KMS-11 (cell line): ENCODE results near the gene TPPP3.

Experiments used
- H2AFZ ChIP-seq: fragments of 200-600 bp; sonication (generic); 2 replicates; pipeline ENCODE4 v1.6.1; 2016; ENCODE audit warnings: antibody characterized with exemption, mixed run types, low read depth
- H3K27ac ChIP-seq: fragments of 200-600 bp; sonication (generic); 2 replicates; pipeline ENCODE4 v1.6.1; 2016; ENCODE audit warnings: mild to moderate bottlenecking, mixed run types
- H3K27me3 ChIP-seq: fragments of 200-600 bp; sonication (generic); 2 replicates; pipeline ENCODE4 v1.6.1; 2017; ENCODE audit warnings: mild to moderate bottlenecking, low read depth, mixed run types, moderate library complexity; ENCODE audit not compliant: insufficient read depth
- H3K36me3 ChIP-seq: fragments of 200-600 bp; sonication (generic); 2 replicates; pipeline ENCODE4 v1.6.1; 2017; ENCODE audit warnings: mild to moderate bottlenecking, mixed run types; ENCODE audit not compliant: insufficient read depth
- H3K4me1 ChIP-seq: fragments of 200-600 bp; sonication (generic); 2 replicates; pipeline ENCODE4 v1.6.1; 2016; ENCODE audit warnings: mild to moderate bottlenecking, low read depth, mixed run types; ENCODE audit not compliant: poor library complexity, severe bottlenecking
- H3K4me2 ChIP-seq: fragments of 200-600 bp; sonication (generic); 2 replicates; pipeline ENCODE4 v1.7.0; 2016; ENCODE audit warnings: mild to moderate bottlenecking, mixed run types
- H3K4me3 ChIP-seq: fragments of 200-600 bp; sonication (generic); IDR thresholded peaks from 2 replicates; pipeline ENCODE4 v1.6.1; 2017; ENCODE audit warnings: low read depth, low read length, mixed read lengths; ENCODE audit not compliant: insufficient read depth
- H3K79me2 ChIP-seq: fragments of 200-600 bp; sonication (generic); 2 replicates; pipeline ENCODE4 v1.6.1; 2016; ENCODE audit warnings: low read depth, mixed run types; ENCODE audit not compliant: insufficient read depth
- H3K9ac ChIP-seq: fragments of 200-600 bp; sonication (generic); 2 replicates; pipeline ENCODE4 v1.6.1; 2016; ENCODE audit warnings: mild to moderate bottlenecking, mixed run types
- H4K20me1 ChIP-seq: fragments of 200-600 bp; sonication (generic); 2 replicates; pipeline ENCODE4 v1.6.1; 2016; ENCODE audit warnings: mild to moderate bottlenecking, mixed run types; ENCODE audit not compliant: insufficient read depth
- TF ChIP-seq, protein P1 (sequence below): fragments of 200-600 bp; sonication (generic); conservative IDR thresholded peaks from 2 replicates; pipeline ENCODE4 v1.6.1; 2017; ENCODE audit warnings: low read depth, mild to moderate bottlenecking, antibody characterized with exemption, low read length, moderate library complexity, mixed read lengths

TPPP3 gene

DNA sequence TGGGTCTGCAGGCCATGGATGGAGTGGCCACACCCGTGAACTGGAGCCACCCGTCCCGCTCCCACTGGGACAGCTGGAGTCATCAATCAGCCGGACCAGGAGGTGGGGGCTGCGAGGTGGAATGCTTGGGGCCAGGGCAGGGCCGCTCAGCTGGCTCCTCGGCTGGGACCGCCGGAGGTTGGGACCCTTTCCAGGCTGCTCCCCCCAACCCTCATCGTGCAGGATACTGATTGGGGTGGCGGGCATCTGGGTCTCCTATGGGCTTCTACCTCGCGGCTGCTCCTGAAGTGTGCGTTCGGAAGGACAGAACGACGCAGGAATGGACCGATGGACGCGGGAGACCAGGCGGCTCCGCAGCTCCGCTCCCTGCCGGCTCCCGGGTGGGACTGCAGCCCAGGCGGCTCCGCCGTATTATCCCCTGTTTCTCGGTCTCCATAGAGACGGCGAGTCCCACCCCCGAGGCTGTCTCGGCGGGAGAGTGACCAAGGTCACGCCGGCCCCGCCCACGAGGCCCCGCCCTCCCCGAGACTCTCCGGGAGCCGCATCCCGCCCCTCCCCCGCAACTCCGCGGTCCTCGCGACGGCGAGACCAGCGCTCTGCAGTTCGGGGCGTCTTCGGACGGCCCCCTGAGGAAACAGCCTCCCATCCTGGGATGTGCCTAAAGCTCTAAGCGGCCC is at the start of gene TPPP3:
TSS of gene TPPP3 (minus strand) at position 388 of the 677 bp plus-strand sequence. CDS start 2,387 bp downstream, outside the sequence.
- TF ChIP-seq, protein P1, sequence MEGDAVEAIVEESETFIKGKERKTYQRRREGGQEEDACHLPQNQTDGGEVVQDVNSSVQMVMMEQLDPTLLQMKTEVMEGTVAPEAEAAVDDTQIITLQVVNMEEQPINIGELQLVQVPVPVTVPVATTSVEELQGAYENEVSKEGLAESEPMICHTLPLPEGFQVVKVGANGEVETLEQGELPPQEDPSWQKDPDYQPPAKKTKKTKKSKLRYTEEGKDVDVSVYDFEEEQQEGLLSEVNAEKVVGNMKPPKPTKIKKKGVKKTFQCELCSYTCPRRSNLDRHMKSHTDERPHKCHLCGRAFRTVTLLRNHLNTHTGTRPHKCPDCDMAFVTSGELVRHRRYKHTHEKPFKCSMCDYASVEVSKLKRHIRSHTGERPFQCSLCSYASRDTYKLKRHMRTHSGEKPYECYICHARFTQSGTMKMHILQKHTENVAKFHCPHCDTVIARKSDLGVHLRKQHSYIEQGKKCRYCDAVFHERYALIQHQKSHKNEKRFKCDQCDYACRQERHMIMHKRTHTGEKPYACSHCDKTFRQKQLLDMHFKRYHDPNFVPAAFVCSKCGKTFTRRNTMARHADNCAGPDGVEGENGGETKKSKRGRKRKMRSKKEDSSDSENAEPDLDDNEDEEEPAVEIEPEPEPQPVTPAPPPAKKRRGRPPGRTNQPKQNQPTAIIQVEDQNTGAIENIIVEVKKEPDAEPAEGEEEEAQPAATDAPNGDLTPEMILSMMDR = no peak
- no peak within 1 kb of the TSS for H3K9ac ChIP-seq
- H4K20me1 ChIP-seq = no peaks in the 10 kb centered on the region
- H3K27me3 ChIP-seq = no peaks in the 10 kb centered on the region; the same call in 1 of the 2 replicates
- H3K36me3 ChIP-seq = no peaks in the 10 kb centered on the region
- no peak within 1 kb of the TSS for H3K27ac ChIP-seq
- peaks cover 18% of the 10 kb centered on the region for H3K4me1 ChIP-seq
- no peaks in the 10 kb centered on the region for H3K79me2 ChIP-seq
- no peak within 1 kb of the TSS for H3K4me2 ChIP-seq
- no peak within 1 kb of the TSS for H2AFZ ChIP-seq
- no peak within 1 kb of the TSS for H3K4me3 ChIP-seq

DNA sequence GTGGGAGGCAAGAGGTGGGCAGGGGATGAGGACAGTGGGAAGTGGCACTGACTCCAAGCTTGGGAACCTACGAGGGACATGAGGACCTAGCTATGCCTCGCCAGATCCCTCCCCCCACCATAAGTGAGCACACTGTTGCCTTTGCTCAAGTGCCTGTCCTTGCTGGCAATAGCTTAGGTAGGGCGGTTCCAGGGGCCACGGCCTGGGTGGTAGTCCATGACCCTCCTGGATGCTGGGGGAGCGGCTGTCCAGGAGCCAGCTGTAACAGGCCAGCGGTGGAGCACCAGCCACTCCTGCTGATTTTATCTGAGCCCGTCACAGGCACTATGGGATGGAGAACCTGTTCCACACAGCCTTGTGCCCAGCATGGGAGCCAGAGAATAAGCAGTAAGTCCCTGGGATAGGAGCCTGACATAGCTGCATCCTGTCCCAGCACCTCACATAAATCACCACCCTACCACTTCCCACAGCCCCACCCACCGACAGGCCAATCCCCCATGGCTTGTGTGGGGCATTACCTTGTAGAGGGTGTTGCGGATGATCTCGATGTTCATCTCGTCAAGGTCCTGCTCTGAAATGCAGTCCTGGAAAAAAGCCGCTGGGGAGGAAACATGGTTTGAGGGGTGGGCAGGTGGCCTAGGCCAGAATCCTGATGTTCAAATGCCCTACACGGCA is 49.4 kb upstream of the TPPP3 start:
- no peaks in the 10 kb centered on the region for H3K36me3 ChIP-seq
- H3K4me1 ChIP-seq = peaks cover 4% of the 10 kb centered on the region
- H2AFZ ChIP-seq = no peak overlapping the region
- no peaks in the 10 kb centered on the region for H3K79me2 ChIP-seq
- H4K20me1 ChIP-seq = no peaks in the 10 kb centered on the region
- no peak overlapping the region for H3K9ac ChIP-seq
- TF ChIP-seq, protein P1 = no peak
- H3K27me3 ChIP-seq = no peaks in the 10 kb centered on the region
- no peak overlapping the region for H3K4me3 ChIP-seq
- H3K4me2 ChIP-seq = no peak overlapping the region
- no peak overlapping the region for H3K27ac ChIP-seq

DNA sequence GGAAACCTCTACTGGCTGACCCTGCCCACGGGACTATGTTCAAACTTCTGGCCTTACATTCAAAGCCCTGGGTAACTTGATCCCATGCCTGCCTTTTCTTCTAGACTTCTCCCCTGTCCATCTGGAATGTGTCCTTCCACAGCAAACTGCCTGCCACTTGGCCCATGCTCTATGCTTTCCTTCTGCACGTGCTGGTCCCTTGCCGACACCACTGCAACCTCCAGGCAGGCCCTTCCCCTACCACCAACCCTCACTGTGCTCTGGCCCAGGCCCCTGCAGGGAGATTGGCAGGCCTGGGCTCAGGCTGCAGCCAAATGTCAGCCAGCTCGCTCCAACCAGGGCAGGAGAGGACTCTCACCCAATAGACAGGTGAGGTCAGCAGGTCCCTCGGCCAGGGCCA is 48.6 kb upstream of the TPPP3 start:
- H3K9ac ChIP-seq = no peak overlapping the region
- TF ChIP-seq, protein P1 = no peak
- no peak overlapping the region for H3K4me3 ChIP-seq
- no peaks in the 10 kb centered on the region for H3K36me3 ChIP-seq
- no peaks in the 10 kb centered on the region for H4K20me1 ChIP-seq
- no peaks in the 10 kb centered on the region for H3K79me2 ChIP-seq
- H3K4me1 ChIP-seq = peaks cover 9% of the 10 kb centered on the region
- H3K27ac ChIP-seq = no peak overlapping the region
- H2AFZ ChIP-seq = no peak overlapping the region
- H3K27me3 ChIP-seq = no peaks in the 10 kb centered on the region
- no peak overlapping the region for H3K4me2 ChIP-seq

DNA sequence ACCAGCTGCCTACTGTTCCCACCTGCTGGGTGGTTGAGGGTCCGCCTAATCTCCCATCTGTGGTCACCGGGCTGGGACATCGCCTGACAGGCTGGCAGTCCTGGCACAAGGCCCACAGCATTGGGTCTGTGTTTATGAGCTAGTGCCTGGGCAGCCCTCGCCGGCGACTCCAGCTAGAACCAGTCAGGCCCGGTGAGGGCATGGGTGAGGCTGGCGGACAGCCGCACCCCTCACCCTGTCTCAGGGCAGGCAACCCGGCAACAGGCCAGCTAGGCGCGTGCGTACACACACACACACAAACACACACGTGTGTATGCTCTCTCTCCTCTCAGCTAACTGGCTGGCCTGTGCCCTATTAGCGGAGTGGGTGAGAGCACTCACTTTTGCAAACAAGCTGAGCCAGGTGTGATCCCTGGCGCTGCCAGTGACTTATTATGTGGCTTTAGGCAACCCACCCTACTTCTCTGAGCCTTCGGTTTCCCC is 48.0 kb upstream of the TPPP3 start:
- H2AFZ ChIP-seq = no peak overlapping the region
- H3K27me3 ChIP-seq = no peaks in the 10 kb centered on the region
- no peaks in the 10 kb centered on the region for H3K36me3 ChIP-seq
- no peaks in the 10 kb centered on the region for H4K20me1 ChIP-seq
- H3K79me2 ChIP-seq = no peaks in the 10 kb centered on the region
- H3K27ac ChIP-seq = no peak overlapping the region
- TF ChIP-seq, protein P1 = no peak
- H3K4me2 ChIP-seq = no peak overlapping the region
- H3K4me3 ChIP-seq = no peak overlapping the region
- H3K4me1 ChIP-seq = peaks cover 9% of the 10 kb centered on the region
- H3K9ac ChIP-seq = no peak overlapping the region
